Measurements from ENCODE around the gene BLID. TPM values are rescaled to one million over a fixed set of nuclear protein-coding genes. Genes with fewer than 3 reads are reported as not detected.

The BLID gene
- total RNA-seq, 1 donor from 2014 or later, result not detected

- H3K4me1 Mint-ChIP-seq, result peaks cover 4% of the 10 kb centered on the region
- Histone ChIP-seq H3K27me3 (no peaks in the 10 kb centered on the region), H3K4me3 (no peak overlapping the region), H3K9me3 (ENCODE audit: low read depth) (no peaks in the 10 kb centered on the region), H3K27ac (no peak overlapping the region), H4K20me1 (ENCODE audit: low read depth) (no peaks in the 10 kb centered on the region), H3K4me1 (peaks cover 3% of the 10 kb centered on the region), H3K4me2 (no peak overlapping the region), H3K36me3 (no peaks in the 10 kb centered on the region), H3K79me2 (ENCODE audit: low read depth) (no peaks in the 10 kb centered on the region), H2AFZ (replicated peaks) (no peak overlapping the region), H3K9ac (no peak overlapping the region), H3F3A (ENCODE audit: low read depth) (no peaks in the 10 kb centered on the region)
- H3K36me3 Mint-ChIP-seq, result peaks cover 8% of the 10 kb centered on the region
- no peak for DNase-seq (ENCODE audit: low spot score)
- H3K27me3 Mint-ChIP-seq (ENCODE audit: insufficient read depth, low read depth), result no peaks in the 10 kb centered on the region
- H3K27ac Mint-ChIP-seq, result no peak overlapping the region
- H3K4me3 Mint-ChIP-seq, result no peak overlapping the region
- TF ChIP-seq CTCF (IDR thresholded peaks at IDR 0.05) (no peak), EZH2 (IDR thresholded peaks at IDR 0.05) (no peak), EZH2phosphoT487 (IDR thresholded peaks at IDR 0.05) (no peak)
- H3K9me3 Mint-ChIP-seq, result no peaks in the 10 kb centered on the region
These were observed 1.0 kb downstream of the BLID start for GRCh38 chr11:122114976-122115375.

GRCh38 chr11:122113836-122114825 lies 1.9 kb downstream of the BLID start:
- Histone ChIP-seq H3K4me2 (no peak overlapping the region), H3K4me3 (no peak overlapping the region), H3F3A (ENCODE audit: low read depth) (no peaks in the 10 kb centered on the region), H3K4me1 (peaks cover 3% of the 10 kb centered on the region), H4K20me1 (ENCODE audit: low read depth) (no peaks in the 10 kb centered on the region), H3K27ac (no peak overlapping the region), H3K9ac (no peak overlapping the region), H2AFZ (replicated peaks) (no peak overlapping the region), H3K9me3 (ENCODE audit: low read depth) (no peaks in the 10 kb centered on the region), H3K79me2 (ENCODE audit: low read depth) (no peaks in the 10 kb centered on the region), H3K36me3 (no peaks in the 10 kb centered on the region), H3K27me3 (no peaks in the 10 kb centered on the region)
- DNase-seq (ENCODE audit: low spot score), result no peak
- H3K9me3 Mint-ChIP-seq, result no peaks in the 10 kb centered on the region
- H3K4me1 Mint-ChIP-seq, result peaks cover 4% of the 10 kb centered on the region
- H3K4me3 Mint-ChIP-seq, result no peak overlapping the region
- H3K36me3 Mint-ChIP-seq, result peaks cover 9% of the 10 kb centered on the region
- TF ChIP-seq EZH2phosphoT487 (IDR thresholded peaks at IDR 0.05), result no peak
- no peak for TF ChIP-seq EZH2 (IDR thresholded peaks at IDR 0.05)
- no peaks in the 10 kb centered on the region for H3K27me3 Mint-ChIP-seq (ENCODE audit: insufficient read depth, low read depth)
- no peak overlapping the region for H3K27ac Mint-ChIP-seq

- no peaks in the 10 kb centered on the region for H3K27me3 ChIP-seq
- Mint-ChIP-seq H3K9me3 (no peaks in the 10 kb centered on the region), H3K4me1 (peaks cover 4% of the 10 kb centered on the region), H3K27me3 (ENCODE audit: insufficient read depth, low read depth) (no peaks in the 10 kb centered on the region), H3K36me3 (peaks cover 6% of the 10 kb centered on the region), H3K4me3 (no peak overlapping the region), H3K27ac (no peak overlapping the region)
- no peaks in the 10 kb centered on the region for H3K79me2 ChIP-seq (ENCODE audit: low read depth)
- H2AFZ ChIP-seq (replicated peaks), result no peak overlapping the region
- H3K4me2 ChIP-seq, result no peak overlapping the region
- no peak overlapping the region for H3K9ac ChIP-seq
- H4K20me1 ChIP-seq (ENCODE audit: low read depth), result no peaks in the 10 kb centered on the region
- H3K27ac ChIP-seq, result no peak overlapping the region
- TF ChIP-seq CTCF (IDR thresholded peaks at IDR 0.05) (no peak), EZH2phosphoT487 (IDR thresholded peaks at IDR 0.05) (no peak), EZH2 (IDR thresholded peaks at IDR 0.05) (no peak)
- no peaks in the 10 kb centered on the region for H3F3A ChIP-seq (ENCODE audit: low read depth)
- peaks cover 3% of the 10 kb centered on the region for H3K4me1 ChIP-seq
- no peaks in the 10 kb centered on the region for H3K36me3 ChIP-seq
- no peaks in the 10 kb centered on the region for H3K9me3 ChIP-seq (ENCODE audit: low read depth)
- no peak overlapping the region for H3K4me3 ChIP-seq
- DNase-seq (ENCODE audit: low spot score), result no peak
These were observed 3.3 kb downstream of the BLID start for GRCh38 chr11:122112470-122113365.
